Measurements from ENCODE around the gene CARS1. TPM values are rescaled to one million over a fixed set of nuclear protein-coding genes. Genes with fewer than 3 reads are reported as not detected.

The CARS1 gene
- polyA plus RNA-seq, 1 of the 3 experiments (the other 2 are of a cell fraction): 52.1 TPM

- ChIA-PET POLR2A (no interaction called here), CTCF (no interaction called here)
- no peaks in the 10 kb centered on the region for H4K20me1 ChIP-seq (ENCODE audit: insufficient read depth)
- no peaks in the 10 kb centered on the region for H3K27me3 ChIP-seq (ENCODE audit: insufficient read depth)
- 83% methylated on average over 10 of the region's 10 CpGs for WGBS (ENCODE audit: low lambda C conversion rate)
- no peak overlapping the region for H3K9ac ChIP-seq
- no peaks in the 10 kb centered on the region for H3K9me3 ChIP-seq
- H3K4me2 ChIP-seq: no peak overlapping the region
- peaks cover 0 to 11% of the 10 kb centered on the region in 2 experiments for H3K36me3 ChIP-seq (replicated peaks in 1 of 2; ENCODE audit: control insufficient read depth in 1 of 2, insufficient read depth in 2 of 2, low read length in 1 of 2)
- DNase-seq: no peak
- H2AFZ ChIP-seq (ENCODE audit: low read depth): no peak overlapping the region
- peaks cover 0 to 9% of the 10 kb centered on the region in 2 experiments; a peak in 2 of 4 replicates for H3K4me1 ChIP-seq (ENCODE audit: control insufficient read depth in 1 of 2, insufficient read depth in 2 of 2, low read depth in 1 of 2, low read length in 1 of 2)
- H3K79me2 ChIP-seq (ENCODE audit: insufficient read depth): no peaks in the 10 kb centered on the region
- no peaks in the 10 kb centered on the region for H3K9me2 ChIP-seq
- H3K4me3 ChIP-seq (ENCODE audit: low read depth in 2 of 2, low read length in 1 of 2): no peak overlapping the region
- peaks cover 13% of the 10 kb centered on the region for H3F3A ChIP-seq (replicated peaks; ENCODE audit: insufficient read depth)
- TF ChIP-seq, protein P1, sequence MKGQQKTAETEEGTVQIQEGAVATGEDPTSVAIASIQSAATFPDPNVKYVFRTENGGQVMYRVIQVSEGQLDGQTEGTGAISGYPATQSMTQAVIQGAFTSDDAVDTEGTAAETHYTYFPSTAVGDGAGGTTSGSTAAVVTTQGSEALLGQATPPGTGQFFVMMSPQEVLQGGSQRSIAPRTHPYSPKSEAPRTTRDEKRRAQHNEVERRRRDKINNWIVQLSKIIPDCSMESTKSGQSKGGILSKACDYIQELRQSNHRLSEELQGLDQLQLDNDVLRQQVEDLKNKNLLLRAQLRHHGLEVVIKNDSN (IDR thresholded peaks at IDR 0.05; ENCODE audit: borderline replicate concordance, low read depth): no peak
- TF ChIP-seq ZBTB33 (IDR thresholded peaks at IDR 0.05; ENCODE audit: borderline replicate concordance, low read depth) (no peak), RXRA (IDR thresholded peaks at IDR 0.05; ENCODE audit: borderline replicate concordance, low read depth) (no peak), YY1 (IDR thresholded peaks at IDR 0.05; ENCODE audit: low read depth) (no peak), POLR2AphosphoS5 (IDR thresholded peaks at IDR 0.05; ENCODE audit: low read depth, low read length) (no peak), JUND (IDR thresholded peaks at IDR 0.05) (no peak)
- TF ChIP-seq, protein P2, sequence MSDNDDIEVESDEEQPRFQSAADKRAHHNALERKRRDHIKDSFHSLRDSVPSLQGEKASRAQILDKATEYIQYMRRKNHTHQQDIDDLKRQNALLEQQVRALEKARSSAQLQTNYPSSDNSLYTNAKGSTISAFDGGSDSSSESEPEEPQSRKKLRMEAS (IDR thresholded peaks at IDR 0.05; ENCODE audit: low read depth): no peak
- H3K27ac ChIP-seq (ENCODE audit: low read depth in 2 of 2, low read length in 1 of 2): no peak overlapping the region
These were observed 39.8 kb upstream of the CARS1 start for GRCh38 chr11:3096909-3097530.

DNA sequence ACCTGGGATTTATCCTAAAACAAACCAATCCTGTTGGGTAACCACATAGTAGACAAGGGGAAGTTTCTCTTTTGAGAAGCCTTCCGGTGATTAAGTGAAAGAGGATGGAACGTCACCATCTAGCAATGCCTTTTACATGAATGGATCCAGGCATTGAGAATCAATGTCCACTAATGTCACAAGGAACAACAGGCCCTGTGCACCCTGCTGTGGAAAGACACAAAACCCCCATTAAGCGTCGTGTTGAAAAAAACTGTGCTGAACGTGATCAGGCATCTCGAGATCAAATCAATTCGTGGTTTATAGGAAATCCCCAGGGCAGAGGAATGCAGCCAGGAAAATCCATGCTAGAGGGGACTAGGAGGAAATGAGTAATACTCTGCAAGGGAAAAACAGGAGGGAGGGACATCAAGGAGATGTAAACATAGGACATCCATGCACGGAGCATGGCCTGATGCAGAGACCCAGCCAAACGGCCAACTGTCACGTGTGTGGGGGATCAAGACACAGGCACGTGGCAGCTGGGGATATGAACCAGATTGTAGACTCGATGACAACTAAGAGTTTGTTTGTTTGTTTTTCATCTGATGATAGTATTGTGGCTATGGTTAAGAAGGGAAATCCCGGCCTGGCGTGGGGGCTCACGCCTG, 38.6 kb upstream of the CARS1 start:
- H3K27ac ChIP-seq (ENCODE audit: low read depth in 2 of 2, low read length in 1 of 2): peak overlapping the region in 1 of 2 experiments; percentile 79; a peak in 2 of 4 replicates
- H3K36me3 ChIP-seq (replicated peaks in 1 of 2; ENCODE audit: control insufficient read depth in 1 of 2, insufficient read depth in 2 of 2, low read length in 1 of 2): peaks cover 0 to 11% of the 10 kb centered on the region in 2 experiments
- no peaks in the 10 kb centered on the region for H3K9me3 ChIP-seq
- H3K9me2 ChIP-seq: no peaks in the 10 kb centered on the region
- 0 out of 2 replicates have a peak, but pooled peaks cover 5% of the 10 kb centered on the region for H4K20me1 ChIP-seq (ENCODE audit: insufficient read depth)
- no peak for DNase-seq
- H3F3A ChIP-seq (replicated peaks; ENCODE audit: insufficient read depth): peaks cover 13% of the 10 kb centered on the region
- WGBS (ENCODE audit: low lambda C conversion rate): 46% methylated on average over 15 of the region's 15 CpGs
- H3K4me3 ChIP-seq (ENCODE audit: low read depth in 2 of 2, low read length in 1 of 2): peak overlapping the region in 1 of 2 experiments; percentile 43; a peak in 2 of 4 replicates
- no peaks in the 10 kb centered on the region for H3K79me2 ChIP-seq (ENCODE audit: insufficient read depth)
- POLR2A ChIA-PET: no interaction called here
- H3K9ac ChIP-seq: no peak overlapping the region
- no peaks in the 10 kb centered on the region for H3K27me3 ChIP-seq (ENCODE audit: insufficient read depth)
- CTCF ChIA-PET: interaction anchor here (1.0 kb wide), 1 partner anchor 147 kb away, joined by 3 read pairs; no protein-coding TSS in a partner anchor
- H3K4me1 ChIP-seq (ENCODE audit: control insufficient read depth in 1 of 2, insufficient read depth in 2 of 2, low read depth in 1 of 2, low read length in 1 of 2): peaks cover 0 to 9% of the 10 kb centered on the region in 2 experiments; a peak in 2 of 4 replicates
- peak overlapping the region; percentile 57 for H3K4me2 ChIP-seq
- H2AFZ ChIP-seq (ENCODE audit: low read depth): peak overlapping the region; percentile 56; the same call in 1 of the 2 replicates
- TF ChIP-seq, protein P3, sequence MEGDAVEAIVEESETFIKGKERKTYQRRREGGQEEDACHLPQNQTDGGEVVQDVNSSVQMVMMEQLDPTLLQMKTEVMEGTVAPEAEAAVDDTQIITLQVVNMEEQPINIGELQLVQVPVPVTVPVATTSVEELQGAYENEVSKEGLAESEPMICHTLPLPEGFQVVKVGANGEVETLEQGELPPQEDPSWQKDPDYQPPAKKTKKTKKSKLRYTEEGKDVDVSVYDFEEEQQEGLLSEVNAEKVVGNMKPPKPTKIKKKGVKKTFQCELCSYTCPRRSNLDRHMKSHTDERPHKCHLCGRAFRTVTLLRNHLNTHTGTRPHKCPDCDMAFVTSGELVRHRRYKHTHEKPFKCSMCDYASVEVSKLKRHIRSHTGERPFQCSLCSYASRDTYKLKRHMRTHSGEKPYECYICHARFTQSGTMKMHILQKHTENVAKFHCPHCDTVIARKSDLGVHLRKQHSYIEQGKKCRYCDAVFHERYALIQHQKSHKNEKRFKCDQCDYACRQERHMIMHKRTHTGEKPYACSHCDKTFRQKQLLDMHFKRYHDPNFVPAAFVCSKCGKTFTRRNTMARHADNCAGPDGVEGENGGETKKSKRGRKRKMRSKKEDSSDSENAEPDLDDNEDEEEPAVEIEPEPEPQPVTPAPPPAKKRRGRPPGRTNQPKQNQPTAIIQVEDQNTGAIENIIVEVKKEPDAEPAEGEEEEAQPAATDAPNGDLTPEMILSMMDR (IDR thresholded peaks at IDR 0.05): no peak
- TF ChIP-seq SIN3A (IDR thresholded peaks at IDR 0.05; ENCODE audit: borderline replicate concordance, low read depth, low read length) (no peak), RXRA (IDR thresholded peaks at IDR 0.05; ENCODE audit: borderline replicate concordance, low read depth) (no peak), RCOR1 (IDR thresholded peaks at IDR 0.05; ENCODE audit: low read length) (no peak), JUND (IDR thresholded peaks at IDR 0.05) (peak; percentile 51; the same call in 1 of the 2 replicates), TCF12 (IDR thresholded peaks at IDR 0.05) (peak; percentile 42; the same call in 1 of the 2 replicates), FOSL2 (IDR thresholded peaks at IDR 0.05; ENCODE audit: borderline replicate concordance, low read depth) (peak; percentile 60; the same call in 1 of the 2 replicates), MEF2A (IDR thresholded peaks at IDR 0.05; ENCODE audit: borderline replicate concordance, low read depth) (no peak), EZH2phosphoT487 (IDR thresholded peaks at IDR 0.05; ENCODE audit: borderline replicate concordance, low read depth) (no peak), EP300 (IDR thresholded peaks at IDR 0.05; ENCODE audit: borderline replicate concordance in 1 of 2, low read depth in 1 of 2, low read length in 1 of 2) (no peak), TEAD4 (IDR thresholded peaks at IDR 0.05; ENCODE audit: borderline replicate concordance, insufficient read depth) (no peak), NFIC (IDR thresholded peaks at IDR 0.05; ENCODE audit: borderline replicate concordance) (peak; percentile 35; the same call in 1 of the 2 replicates), GABPA (IDR thresholded peaks at IDR 0.05; ENCODE audit: low read depth) (no peak)
- TF ChIP-seq, protein P2 (IDR thresholded peaks at IDR 0.05; ENCODE audit: low read depth): peak; percentile 42; the same call in 1 of the 2 replicates
